GM10266 (cell line): ENCODE data around the gene NHLH1.

ENCODE experiments used
- DNase-seq: peaks from one replicate; pipeline ENCODE4 v3.0.0; 2012; ENCODE audit errors: extremely low spot score
- CTCF ChIP-seq: IDR thresholded peaks from 2 replicates; pipeline ENCODE4 v1.5.1; 2012; ENCODE audit warnings: mild to moderate bottlenecking, low read depth; ENCODE audit not compliant: control insufficient read depth, insufficient read depth; ENCODE audit errors: missing control alignments

NHLH1 gene

GRCh38 chr1:160419838-160420169 lies 52.9 kb downstream of the NHLH1 start:
- peak; percentile 6 for DNase-seq
- TF ChIP-seq CTCF, result no peak

- TF ChIP-seq CTCF, result no peak
- DNase-seq, result peak; percentile 5
Observed at GRCh38 chr1:160420881-160421842, 54.3 kb downstream of the NHLH1 start.

GRCh38 chr1:160421881-160422280 lies 55.0 kb downstream of the NHLH1 start:
- DNase-seq, result no peak
- no peak for TF ChIP-seq CTCF
